HUES6 (cell line): ENCODE data around the gene SYCP2.

Experiments
- H3K27ac ChIP-seq: 2 replicates; pipeline ENCODE4 v1.7.0; 2013; ENCODE audit warnings: low read depth, mild to moderate bottlenecking, low read length, inconsistent platforms
- H3K27me3 ChIP-seq: 2 replicates; pipeline ENCODE4 v1.6.1; 2013; ENCODE audit warnings: low read length; ENCODE audit not compliant: control insufficient read depth, insufficient read depth
- H3K36me3 ChIP-seq: 2 replicates; pipeline ENCODE4 v1.6.1; 2013; ENCODE audit warnings: low read length; ENCODE audit not compliant: control insufficient read depth, insufficient read depth
- H3K4me1 ChIP-seq: 2 replicates; pipeline ENCODE4 v1.6.1; 2013; ENCODE audit warnings: low read length; ENCODE audit not compliant: control insufficient read depth, insufficient read depth
- H3K4me3 ChIP-seq: 2 replicates; pipeline ENCODE4 v1.5.1; 2013; ENCODE audit warnings: low read depth, low read length
- H3K9ac ChIP-seq: one replicate; pipeline ENCODE4 v1.6.1; 2013; ENCODE audit warnings: mild to moderate bottlenecking, low read length
- H3K9me3 ChIP-seq: 2 replicates; pipeline ENCODE4 v1.6.1; 2013; ENCODE audit warnings: low read depth, low read length; ENCODE audit not compliant: control insufficient read depth, insufficient read depth

SYCP2 gene

DNA sequence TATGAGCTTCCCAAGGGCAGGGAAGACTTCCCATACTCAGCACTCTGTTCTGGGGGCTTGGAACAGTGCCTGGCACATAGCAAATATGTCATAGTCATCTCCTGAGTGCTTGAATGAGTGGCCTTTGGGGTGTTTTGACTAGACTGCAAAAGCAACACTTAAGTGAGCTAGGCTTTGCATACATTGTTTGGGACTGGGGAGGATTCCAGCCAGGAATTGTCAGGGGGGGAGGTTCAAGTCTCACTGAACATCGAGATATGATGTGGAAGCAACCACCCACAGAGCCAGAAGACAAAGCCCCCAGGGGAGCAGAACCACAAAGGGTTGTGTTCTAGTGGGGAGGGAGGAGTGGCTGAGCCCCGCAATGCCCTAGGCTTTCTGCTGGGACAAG, 98.4 kb downstream of the SYCP2 start:
- H3K36me3 ChIP-seq, result no peaks in the 10 kb centered on the region
- H3K9me3 ChIP-seq, result no peaks in the 10 kb centered on the region
- H3K4me3 ChIP-seq, result no peak overlapping the region
- H3K27me3 ChIP-seq, result peaks cover 2% of the 10 kb centered on the region; the same call in 1 of the 2 replicates
- no peak overlapping the region for H3K9ac ChIP-seq
- H3K27ac ChIP-seq, result no peak overlapping the region
- peaks cover 7% of the 10 kb centered on the region for H3K4me1 ChIP-seq

DNA sequence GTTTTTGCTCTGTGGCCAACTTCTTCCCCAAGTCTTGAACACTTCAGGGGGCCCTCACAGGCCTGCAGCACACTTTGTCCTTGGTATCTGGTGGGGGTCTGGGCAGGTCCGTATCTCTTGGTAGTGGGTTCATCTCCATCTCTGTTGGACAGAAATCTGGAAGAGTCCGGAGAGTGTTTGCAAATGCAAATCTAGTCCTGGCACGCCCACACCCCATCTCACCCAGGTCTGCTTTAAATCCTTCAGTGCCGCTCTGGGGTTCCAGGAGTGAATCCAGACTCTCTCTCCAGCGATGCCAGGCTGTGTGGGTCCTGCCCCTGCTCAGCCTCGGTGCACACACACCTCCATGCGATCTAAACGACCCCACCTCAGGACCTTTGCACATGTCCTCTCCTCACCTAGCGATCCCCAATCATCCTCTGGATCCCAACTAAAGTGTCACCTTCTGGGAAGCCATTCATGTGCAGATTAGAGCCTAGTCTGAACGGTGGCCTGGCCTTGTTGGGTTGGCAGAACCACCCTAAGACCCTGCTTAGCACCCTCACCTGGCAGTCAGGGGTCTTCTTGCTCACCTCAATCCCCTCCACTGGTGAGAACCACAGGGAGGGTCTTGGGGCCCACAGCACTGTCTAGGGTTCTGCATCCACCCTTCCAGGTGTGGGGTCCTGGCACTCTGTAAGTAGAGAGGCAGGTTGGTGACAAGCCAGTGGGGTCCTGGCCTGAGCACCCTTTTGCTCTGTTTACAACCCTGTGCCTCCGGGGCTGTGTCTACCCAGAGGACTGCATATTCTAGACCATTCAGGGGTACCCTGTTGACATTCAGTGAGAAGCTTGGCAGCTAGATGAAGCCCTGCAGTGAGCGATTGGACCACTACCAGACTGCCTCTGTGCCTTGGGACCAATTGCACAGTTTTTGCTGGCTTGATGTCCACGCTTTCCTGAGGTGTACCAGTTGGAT, 100.8 kb downstream of the SYCP2 start:
- Histone ChIP-seq H3K4me1 (peaks cover 7% of the 10 kb centered on the region), H3K36me3 (no peaks in the 10 kb centered on the region), H3K4me3 (no peak overlapping the region), H3K27me3 (peaks cover 3% of the 10 kb centered on the region; the same call in 1 of the 2 replicates), H3K27ac (no peak overlapping the region), H3K9me3 (no peaks in the 10 kb centered on the region), H3K9ac (no peak overlapping the region)

DNA sequence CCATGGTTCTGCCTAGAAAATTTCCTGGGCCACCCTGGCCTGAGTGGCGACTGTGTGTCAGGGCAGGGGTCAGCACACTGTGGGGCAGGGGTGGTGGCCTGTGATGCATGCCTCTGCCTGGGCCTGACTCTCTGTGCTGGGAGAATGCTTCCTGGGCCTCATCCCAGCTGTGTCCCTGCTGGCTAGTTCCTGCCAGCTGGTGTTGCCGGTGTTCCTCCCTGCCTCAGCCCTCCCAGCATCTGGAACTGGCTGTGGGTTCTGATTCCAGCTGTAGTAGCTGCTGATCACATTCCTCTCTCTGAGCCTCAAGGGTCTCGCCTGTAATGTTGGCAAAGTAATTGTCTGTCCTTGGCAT, 101.5 kb downstream of the SYCP2 start:
- Histone ChIP-seq H3K27ac (no peak overlapping the region), H3K27me3 (peaks cover 9% of the 10 kb centered on the region; the same call in 1 of the 2 replicates), H3K4me1 (peaks cover 7% of the 10 kb centered on the region), H3K9ac (no peak overlapping the region), H3K9me3 (no peaks in the 10 kb centered on the region), H3K36me3 (no peaks in the 10 kb centered on the region), H3K4me3 (no peak overlapping the region)

DNA sequence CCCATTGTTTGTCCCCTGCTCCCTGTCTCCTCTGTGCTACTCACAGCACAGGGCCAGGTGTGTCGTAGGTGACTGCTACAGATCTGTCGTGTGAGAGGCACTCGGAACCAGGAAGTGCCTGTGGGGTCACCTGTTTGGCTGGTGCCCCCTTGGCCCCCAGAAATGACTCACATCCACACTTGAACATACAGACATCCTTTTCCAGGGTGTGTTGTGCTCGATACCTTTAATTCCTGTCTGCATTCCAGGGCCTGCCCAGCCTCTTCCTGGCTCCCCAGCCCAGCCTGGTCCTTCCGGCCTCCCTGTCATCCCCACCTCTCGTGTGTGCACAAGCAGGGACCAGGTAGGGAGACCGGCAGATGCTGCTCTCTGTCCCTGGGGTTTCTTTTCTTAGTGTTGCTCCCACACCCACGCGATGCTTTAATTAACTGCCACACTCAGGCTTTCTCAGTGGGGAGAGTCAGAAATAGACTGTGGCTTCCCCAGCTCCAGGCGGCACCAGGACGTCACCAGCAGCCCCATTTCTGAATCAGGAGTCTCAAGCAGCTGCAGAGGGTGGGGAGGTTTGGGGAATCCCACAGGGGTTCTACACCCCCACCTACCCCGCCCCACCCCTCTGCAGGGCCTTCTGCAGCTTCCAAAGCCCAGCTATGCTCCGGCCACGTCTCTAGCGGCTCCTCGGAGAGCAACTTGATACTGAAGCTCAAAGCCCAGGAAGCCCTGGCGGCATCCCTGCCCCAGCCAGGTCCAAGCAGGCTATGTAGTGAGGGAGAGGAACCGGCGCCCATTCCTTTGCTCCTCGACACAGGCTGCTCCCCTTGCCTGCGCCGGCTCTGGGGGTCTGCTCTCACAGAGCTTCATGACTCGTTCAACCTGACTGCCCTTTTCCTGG, 102.2 kb downstream of the SYCP2 start:
- Histone ChIP-seq H3K9me3 (no peaks in the 10 kb centered on the region), H3K4me3 (no peak overlapping the region), H3K27me3 (peaks cover 12% of the 10 kb centered on the region; the same call in 1 of the 2 replicates), H3K36me3 (no peaks in the 10 kb centered on the region), H3K9ac (no peak overlapping the region), H3K27ac (no peak overlapping the region), H3K4me1 (peaks cover 7% of the 10 kb centered on the region)

DNA sequence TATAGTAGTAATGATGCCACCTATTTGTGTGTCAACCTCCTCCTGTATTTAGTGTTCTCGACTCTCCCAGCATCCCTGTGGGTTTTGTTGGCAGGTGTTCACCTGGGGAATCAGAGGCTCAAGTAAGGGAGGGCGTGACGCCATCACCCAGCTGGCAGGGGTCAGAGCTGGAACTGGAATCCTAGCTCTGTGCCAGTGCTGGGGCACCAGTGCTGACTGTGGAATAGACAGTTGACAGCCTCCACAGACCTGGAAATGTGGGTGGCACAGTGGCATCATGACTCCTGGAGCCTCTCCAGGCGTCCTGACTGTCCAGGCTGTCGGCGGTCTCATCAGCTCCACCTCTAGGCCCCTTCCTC, 102.8 kb downstream of the SYCP2 start:
- Histone ChIP-seq H3K27ac (no peak overlapping the region), H3K36me3 (no peaks in the 10 kb centered on the region), H3K9me3 (no peaks in the 10 kb centered on the region), H3K4me1 (peaks cover 3% of the 10 kb centered on the region), H3K9ac (no peak overlapping the region), H3K4me3 (no peak overlapping the region), H3K27me3 (peaks cover 12% of the 10 kb centered on the region; the same call in 1 of the 2 replicates)

- H3K27me3 ChIP-seq, result peaks cover 12% of the 10 kb centered on the region; the same call in 1 of the 2 replicates
These were observed 103.4 kb downstream of the SYCP2 start for GRCh38 chr20:59829786-59830664.

DNA sequence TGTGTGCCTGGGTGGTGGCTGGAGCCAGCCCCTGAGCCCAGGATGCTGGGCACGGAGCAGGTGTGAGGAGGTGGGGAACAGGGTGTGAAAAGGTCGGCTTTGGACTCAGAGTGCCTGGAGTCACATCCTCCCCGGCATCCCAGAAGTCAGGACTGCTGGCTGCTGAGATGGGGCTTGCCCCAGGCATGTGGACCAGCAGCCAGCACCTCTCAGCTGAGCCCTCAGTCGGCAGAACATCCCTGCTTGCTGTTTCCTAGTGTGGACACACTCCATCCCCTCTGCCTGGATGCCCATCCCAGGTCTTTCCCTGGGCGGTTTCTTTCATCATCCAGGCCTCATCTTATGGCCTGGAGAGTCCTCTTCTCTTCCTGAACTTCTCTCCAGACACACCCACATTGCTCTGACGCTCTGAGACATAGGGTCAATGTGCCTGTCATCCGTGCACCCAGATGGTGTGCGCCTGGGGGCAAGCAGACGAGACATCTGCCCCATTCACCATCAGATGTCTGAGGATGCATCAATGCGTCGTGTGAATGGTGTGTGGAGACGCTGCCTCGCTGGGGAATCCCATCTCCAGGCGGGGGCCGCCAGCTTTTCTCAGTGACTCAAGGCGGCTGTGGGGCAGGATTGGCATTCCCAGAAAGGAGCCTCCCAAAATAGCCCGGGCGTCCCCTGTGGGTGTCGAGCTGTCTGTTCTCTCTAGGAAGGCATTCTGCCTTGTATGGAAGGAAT, 104.2 kb downstream of the SYCP2 start:
- Histone ChIP-seq H3K9ac (no peak overlapping the region), H3K9me3 (no peaks in the 10 kb centered on the region), H3K4me1 (no peaks in the 10 kb centered on the region), H3K36me3 (no peaks in the 10 kb centered on the region), H3K27ac (no peak overlapping the region), H3K4me3 (no peak overlapping the region), H3K27me3 (peaks cover 12% of the 10 kb centered on the region; the same call in 1 of the 2 replicates)

More at GRCh38 chr20:59829786-59830664, 103.4 kb downstream of the SYCP2 start:
- Histone ChIP-seq H3K9ac (no peak overlapping the region), H3K27ac (no peak overlapping the region), H3K9me3 (no peaks in the 10 kb centered on the region), H3K4me3 (no peak overlapping the region), H3K36me3 (no peaks in the 10 kb centered on the region), H3K4me1 (no peaks in the 10 kb centered on the region)

GRCh38 chr20:59828125-59829053, 105.0 kb downstream of the SYCP2 start:
- Histone ChIP-seq H3K4me1 (no peaks in the 10 kb centered on the region), H3K4me3 (no peak overlapping the region), H3K9me3 (no peaks in the 10 kb centered on the region), H3K27me3 (peaks cover 12% of the 10 kb centered on the region; the same call in 1 of the 2 replicates), H3K27ac (no peak overlapping the region), H3K9ac (no peak overlapping the region), H3K36me3 (no peaks in the 10 kb centered on the region)
